Smooth muscle cell (in vitro differentiated cells): ENCODE results near the gene EPSTI1. TPM values are rescaled to one million over a fixed set of nuclear protein-coding genes. Genes with fewer than 3 reads are reported as not detected.
A peak's percentile ranks its signal among the peaks of the same experiment; 100 is the strongest.

Source experiments
- DNase-seq: peaks from one replicate; lab custom pipeline; 2025; ENCODE audit not compliant: unreplicated experiment; lab: John Stamatoyannopoulos, UW
- H2AFZ ChIP-seq: fragments of 200-600 bp; sonication (generic); 2 replicates; pipeline ENCODE4 v1.6.0; 2016; ENCODE audit warnings: antibody characterized with exemption, low read depth, mild to moderate bottlenecking
- H3F3A ChIP-seq: fragments of 200-600 bp; sonication (generic); 2 replicates; pipeline ENCODE4 v1.6.0; 2017; ENCODE audit warnings: antibody characterized with exemption, low read depth
- H3K27ac ChIP-seq: fragments of 200-600 bp; sonication (generic); 2 replicates; pipeline ENCODE4 v1.5.1; 2016; ENCODE audit warnings: low read depth, mild to moderate bottlenecking
- H3K27me3 ChIP-seq: fragments of 200-600 bp; sonication (generic); 2 replicates; pipeline ENCODE4 v1.6.1; 2016; ENCODE audit warnings: low read depth, mild to moderate bottlenecking
- H3K36me3 ChIP-seq: fragments of 200-600 bp; sonication (generic); 2 replicates; pipeline ENCODE4 v1.5.1; 2016; ENCODE audit warnings: low read depth
- H3K4me1 ChIP-seq: fragments of 200-600 bp; sonication (generic); 2 replicates; pipeline ENCODE4 v1.5.1; 2016; ENCODE audit warnings: low read depth
- H3K4me2 ChIP-seq: fragments of 200-600 bp; sonication (generic); 2 replicates; pipeline ENCODE4 v1.6.0; 2016; ENCODE audit warnings: mild to moderate bottlenecking
- H3K4me3 ChIP-seq: fragments of 200-600 bp; sonication (generic); 2 replicates; pipeline ENCODE4 v1.5.1; 2016; ENCODE audit warnings: mild to moderate bottlenecking
- H3K79me2 ChIP-seq: fragments of 200-600 bp; sonication (generic); 2 replicates; pipeline ENCODE4 v1.6.0; 2016; ENCODE audit warnings: low read depth, mild to moderate bottlenecking
- H3K9ac ChIP-seq: fragments of 200-600 bp; sonication (generic); 2 replicates; pipeline ENCODE4 v1.6.0; 2016; ENCODE audit warnings: low read depth
- H3K9me3 ChIP-seq: fragments of 200-600 bp; sonication (generic); replicated peaks from 2 replicates; pipeline ENCODE4 v1.5.1; 2016; ENCODE audit warnings: low read depth
- H4K20me1 ChIP-seq: fragments of 200-600 bp; sonication (generic); 2 replicates; pipeline ENCODE4 v1.6.0; 2016; ENCODE audit warnings: low read depth
- WGBS: methylation state at CpG from one replicate; pipeline ENCODE4 v1.1.7; 2016; ENCODE audit warnings: low lambda C conversion rate; 5-methylcytosine and 5-hydroxymethylcytosine counted together
- polyA plus RNA-seq: library from polyadenylated mRNA; unstranded; fragments of >200 nt; fragmentation: Nextera tagmentation; extraction: Ambion mirVana; gene quantifications from 2 replicates; pipeline ENCODE4 v1.2.1, GENCODE V29; 2016
- total RNA-seq: library from RNA; depleted of rRNA; stranded (reverse); fragments of >200 nt; gene quantifications from 2 replicates; pipeline ENCODE4 v1.2.3, GENCODE V29; 2014
- TF ChIP-seq, protein P1 (sequence below): fragments of 200-600 bp; sonication (generic); IDR thresholded peaks from 2 replicates; pipeline ENCODE4 v1.5.1; 2017; ENCODE audit warnings: borderline replicate concordance, mild to moderate bottlenecking, antibody characterized with exemption; ENCODE audit not compliant: insufficient read depth, poor library complexity, severe bottlenecking

EPSTI1 gene
- total and polyA plus RNA-seq, 2 experiments from 2014 or later: 2.4 to 3.3 TPM

DNA sequence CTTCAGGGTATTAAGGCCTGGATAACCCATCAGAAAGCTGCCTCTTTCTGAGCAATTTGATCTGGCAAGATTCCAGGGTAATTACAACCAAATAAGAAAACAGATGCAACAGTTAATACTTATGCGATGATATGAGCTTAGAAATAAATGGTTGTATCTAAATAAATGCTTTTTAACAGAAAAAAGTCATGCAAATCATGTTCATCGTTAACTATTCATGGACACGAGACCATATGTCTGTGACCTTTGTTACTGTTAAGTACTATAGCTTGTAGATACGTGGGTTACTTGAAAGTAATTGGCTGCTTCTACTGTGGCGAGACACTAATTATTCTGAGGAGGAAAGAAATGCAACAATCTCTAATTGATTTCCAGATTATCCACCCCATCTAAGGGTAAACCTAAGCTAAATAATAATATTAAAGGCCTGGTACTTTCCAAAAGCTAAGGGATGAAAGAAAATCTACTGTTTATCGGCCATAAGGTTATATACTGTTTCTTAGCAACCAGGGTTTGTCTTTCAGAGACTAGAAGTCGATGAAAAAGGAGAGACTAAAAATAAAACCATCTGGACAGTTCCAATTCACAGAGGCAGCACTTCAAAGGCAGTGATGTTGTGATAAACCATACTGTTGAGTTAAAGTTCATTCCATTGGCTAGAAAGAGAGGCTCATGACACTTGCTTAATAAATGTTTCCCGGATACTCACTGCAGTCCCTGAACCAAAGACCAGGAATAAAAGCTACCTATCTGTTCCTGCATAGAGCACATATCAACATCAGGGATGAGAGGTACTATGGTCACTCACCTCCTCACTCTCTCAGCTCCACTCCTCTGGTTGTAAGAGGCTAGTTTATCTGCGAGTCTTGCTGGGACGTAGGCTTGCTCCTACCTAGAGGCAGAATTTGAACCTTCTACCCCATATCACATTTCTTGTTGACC lies 1.5 kb downstream of the EPSTI1 start:
- no peaks in the 10 kb centered on the region for H3K36me3 ChIP-seq
- H3K9ac ChIP-seq: peak overlapping the region; percentile 6
- H3F3A ChIP-seq: peaks cover 8% of the 10 kb centered on the region
- H3K27me3 ChIP-seq: no peaks in the 10 kb centered on the region
- WGBS: 65% methylated on average over 10 of the region's 10 CpGs
- H3K4me1 ChIP-seq: peaks cover 14% of the 10 kb centered on the region
- peak overlapping the region; percentile 12 for H2AFZ ChIP-seq
- no peaks in the 10 kb centered on the region for H4K20me1 ChIP-seq
- peak overlapping the region; percentile 37 for H3K27ac ChIP-seq
- no peak for DNase-seq
- H3K79me2 ChIP-seq: no peaks in the 10 kb centered on the region
- peak overlapping the region; percentile 96 for H3K4me2 ChIP-seq
- H3K9me3 ChIP-seq: no peaks in the 10 kb centered on the region
- TF ChIP-seq, protein P1, sequence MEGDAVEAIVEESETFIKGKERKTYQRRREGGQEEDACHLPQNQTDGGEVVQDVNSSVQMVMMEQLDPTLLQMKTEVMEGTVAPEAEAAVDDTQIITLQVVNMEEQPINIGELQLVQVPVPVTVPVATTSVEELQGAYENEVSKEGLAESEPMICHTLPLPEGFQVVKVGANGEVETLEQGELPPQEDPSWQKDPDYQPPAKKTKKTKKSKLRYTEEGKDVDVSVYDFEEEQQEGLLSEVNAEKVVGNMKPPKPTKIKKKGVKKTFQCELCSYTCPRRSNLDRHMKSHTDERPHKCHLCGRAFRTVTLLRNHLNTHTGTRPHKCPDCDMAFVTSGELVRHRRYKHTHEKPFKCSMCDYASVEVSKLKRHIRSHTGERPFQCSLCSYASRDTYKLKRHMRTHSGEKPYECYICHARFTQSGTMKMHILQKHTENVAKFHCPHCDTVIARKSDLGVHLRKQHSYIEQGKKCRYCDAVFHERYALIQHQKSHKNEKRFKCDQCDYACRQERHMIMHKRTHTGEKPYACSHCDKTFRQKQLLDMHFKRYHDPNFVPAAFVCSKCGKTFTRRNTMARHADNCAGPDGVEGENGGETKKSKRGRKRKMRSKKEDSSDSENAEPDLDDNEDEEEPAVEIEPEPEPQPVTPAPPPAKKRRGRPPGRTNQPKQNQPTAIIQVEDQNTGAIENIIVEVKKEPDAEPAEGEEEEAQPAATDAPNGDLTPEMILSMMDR: no peak
- H3K4me3 ChIP-seq: peak overlapping the region; percentile 76

DNA sequence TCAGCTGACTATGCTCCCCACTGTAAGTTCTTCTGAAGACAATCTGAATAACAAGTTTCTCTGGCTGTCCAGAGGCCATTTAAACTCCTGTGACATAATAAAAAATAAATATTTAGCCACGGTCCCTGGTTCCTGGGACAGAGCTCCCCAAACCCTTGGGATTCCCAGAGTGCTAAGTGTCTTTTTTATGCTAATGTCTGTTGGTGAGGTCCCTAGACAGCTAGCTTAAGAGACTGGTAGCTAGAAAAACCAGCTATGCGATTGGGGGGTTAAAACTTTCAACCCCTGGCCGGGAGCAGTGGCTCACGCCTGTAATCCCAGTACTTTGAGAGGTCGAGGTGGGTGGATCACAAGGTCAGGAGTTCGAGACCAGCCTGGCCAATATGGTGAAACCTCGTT lies 5.9 kb downstream of the EPSTI1 start:
- Histone ChIP-seq H3K9me3 (no peaks in the 10 kb centered on the region), H2AFZ (no peak overlapping the region), H3K27me3 (no peaks in the 10 kb centered on the region), H3K4me3 (no peak overlapping the region), H3K79me2 (no peaks in the 10 kb centered on the region), H3F3A (peaks cover 7% of the 10 kb centered on the region), H3K9ac (no peak overlapping the region), H3K4me1 (peaks cover 7% of the 10 kb centered on the region), H3K36me3 (no peaks in the 10 kb centered on the region), H4K20me1 (no peaks in the 10 kb centered on the region), H3K27ac (no peak overlapping the region), H3K4me2 (no peak overlapping the region)
- WGBS: 74% methylated on average over 7 of the region's 7 CpGs
- TF ChIP-seq, protein P1: no peak
- no peak for DNase-seq

DNA sequence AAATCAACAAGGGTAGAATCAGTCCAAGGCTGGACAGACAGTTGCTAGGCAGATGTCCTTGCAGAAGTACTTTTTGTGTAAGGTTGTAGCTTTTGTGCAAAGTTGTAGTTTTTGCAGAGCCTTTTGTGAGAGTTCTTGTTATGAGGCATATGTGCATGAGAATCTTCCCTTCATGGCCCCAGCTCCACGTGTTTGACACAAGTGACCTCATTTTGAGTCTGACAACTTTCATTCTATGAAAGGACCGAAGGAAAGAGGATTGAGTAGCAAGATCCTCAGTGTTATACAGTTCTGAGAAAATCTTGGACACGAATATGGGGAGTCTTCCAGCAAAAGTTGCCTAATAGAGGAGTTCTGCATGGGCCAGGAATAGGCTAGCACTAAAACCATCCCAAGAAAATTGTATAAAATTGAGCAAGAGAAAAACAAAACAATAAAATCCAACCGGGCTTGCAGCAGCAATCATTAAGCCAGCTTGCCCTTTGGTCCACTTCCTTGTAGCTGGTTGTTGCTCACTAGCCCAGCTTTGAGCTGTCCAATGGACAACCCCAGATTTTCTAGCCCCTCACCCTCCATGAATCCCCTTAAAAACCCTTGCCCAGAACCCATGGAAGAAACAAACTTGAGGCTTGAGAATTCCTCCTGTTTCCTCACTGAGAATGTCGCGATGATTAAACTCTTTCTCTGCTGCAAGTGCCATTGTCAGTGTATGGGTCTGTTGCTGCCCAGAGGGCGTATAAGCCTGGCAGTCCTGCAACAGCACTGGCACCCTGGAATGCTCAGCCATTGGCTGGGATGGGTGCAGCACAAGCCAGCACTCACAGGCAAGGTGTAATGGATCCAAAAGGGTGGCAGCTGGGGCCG lies 6.5 kb downstream of the EPSTI1 start:
- no peaks in the 10 kb centered on the region for H4K20me1 ChIP-seq
- TF ChIP-seq, protein P1: no peak
- H3K4me2 ChIP-seq: no peak overlapping the region
- no peak overlapping the region for H3K27ac ChIP-seq
- WGBS: 83% methylated on average over 8 of the region's 8 CpGs
- H3K4me1 ChIP-seq: peaks cover 11% of the 10 kb centered on the region
- peaks cover 3% of the 10 kb centered on the region for H3F3A ChIP-seq
- H3K9ac ChIP-seq: no peak overlapping the region
- no peaks in the 10 kb centered on the region for H3K36me3 ChIP-seq
- no peak for DNase-seq
- H3K79me2 ChIP-seq: no peaks in the 10 kb centered on the region
- no peak overlapping the region for H3K4me3 ChIP-seq
- H3K9me3 ChIP-seq: no peaks in the 10 kb centered on the region
- H2AFZ ChIP-seq: no peak overlapping the region
- H3K27me3 ChIP-seq: no peaks in the 10 kb centered on the region
